IPS-18c (cell line): ENCODE data around the gene TMEM109.

Source experiments
- H3K4me3 ChIP-seq: 2 replicates; pipeline ENCODE4 v1.7.0; 2013; ENCODE audit warnings: low read depth, mild to moderate bottlenecking, low read length, moderate library complexity; ENCODE audit not compliant: insufficient read depth
- H3K9me3 ChIP-seq: one replicate; pipeline ENCODE4 v1.6.1; 2013; ENCODE audit warnings: mild to moderate bottlenecking, low read length, moderate library complexity; ENCODE audit not compliant: control insufficient read depth, insufficient read depth

Gene TMEM109

GRCh38 chr11:60931917-60932316 lies 18.0 kb downstream of the TMEM109 start:
- no peak overlapping the region for H3K4me3 ChIP-seq
- no peaks in the 10 kb centered on the region for H3K9me3 ChIP-seq

DNA sequence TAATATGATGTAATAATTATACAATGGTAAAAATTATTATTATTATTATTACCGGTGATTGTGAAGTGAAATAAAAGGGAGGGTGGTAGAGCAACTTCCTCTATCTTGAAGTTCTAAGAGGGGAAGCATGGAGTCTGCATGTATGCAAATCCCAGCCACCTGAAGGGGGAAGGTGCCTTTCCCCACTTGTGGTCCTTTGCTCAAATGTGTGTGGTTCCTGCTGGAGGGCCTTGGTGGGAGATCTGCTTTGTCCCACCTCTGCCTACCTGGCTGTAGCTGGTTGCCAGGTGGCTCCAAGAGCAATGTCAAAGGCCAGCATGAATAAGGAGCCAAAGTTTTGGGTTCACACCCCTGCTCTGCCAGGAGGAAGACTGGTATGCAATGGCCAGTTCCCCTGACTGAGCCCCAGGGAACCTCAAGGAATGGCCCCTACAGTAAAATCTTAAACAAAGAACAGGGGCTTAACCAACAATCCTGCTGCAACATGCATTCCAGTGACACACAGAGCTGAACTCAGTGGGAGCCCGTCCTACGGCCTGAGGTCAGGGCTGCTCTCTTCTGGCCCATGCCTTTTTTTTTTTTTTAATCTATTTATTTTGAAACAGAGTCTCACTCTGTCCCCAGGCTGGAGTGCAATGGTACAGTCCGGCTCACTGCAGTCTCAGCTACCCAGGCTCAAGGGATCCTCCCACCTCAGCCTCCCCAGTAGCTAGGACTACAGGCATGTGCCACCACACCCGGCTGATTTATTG lies 18.8 kb downstream of the TMEM109 start:
- H3K4me3 ChIP-seq: no peak overlapping the region
- no peaks in the 10 kb centered on the region for H3K9me3 ChIP-seq

- no peaks in the 10 kb centered on the region for H3K9me3 ChIP-seq
- no peak overlapping the region for H3K4me3 ChIP-seq
These were observed 19.6 kb downstream of the TMEM109 start for GRCh38 chr11:60933416-60934123.

DNA sequence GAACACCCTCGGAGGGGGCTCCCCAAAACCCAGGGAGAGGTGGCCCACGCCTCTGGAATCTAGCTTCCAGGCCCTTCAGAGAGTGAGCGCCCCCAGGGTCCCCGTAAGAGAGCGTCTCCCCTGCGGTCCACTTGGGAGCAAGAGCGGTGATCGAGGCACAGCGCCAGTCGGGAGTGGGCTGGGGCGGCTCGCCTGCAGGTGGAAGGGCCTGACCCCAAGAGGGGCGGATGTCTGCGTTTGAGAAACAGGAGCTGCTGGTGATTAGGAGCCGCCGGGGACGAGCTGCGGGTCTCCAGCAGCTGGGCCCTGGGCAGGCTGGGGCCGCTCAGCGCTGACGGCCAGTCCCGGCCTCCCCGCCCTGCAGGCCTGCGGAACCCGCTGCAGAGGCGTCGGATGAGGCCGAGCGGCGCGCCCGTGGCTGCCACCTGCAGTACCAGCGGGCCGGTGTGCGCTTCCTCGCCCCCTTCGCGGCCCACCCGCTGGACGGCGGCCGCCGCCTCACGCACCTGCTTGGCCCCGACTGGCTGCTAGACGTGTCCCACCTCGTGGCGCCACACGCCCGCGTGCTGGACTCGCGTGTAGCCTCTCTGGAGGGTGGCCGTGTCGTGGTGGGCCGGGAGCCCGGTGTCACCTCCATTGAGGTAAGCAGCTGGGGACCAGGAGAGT lies 20.3 kb downstream of the TMEM109 start:
- H3K9me3 ChIP-seq: no peaks in the 10 kb centered on the region
- no peak overlapping the region for H3K4me3 ChIP-seq

DNA sequence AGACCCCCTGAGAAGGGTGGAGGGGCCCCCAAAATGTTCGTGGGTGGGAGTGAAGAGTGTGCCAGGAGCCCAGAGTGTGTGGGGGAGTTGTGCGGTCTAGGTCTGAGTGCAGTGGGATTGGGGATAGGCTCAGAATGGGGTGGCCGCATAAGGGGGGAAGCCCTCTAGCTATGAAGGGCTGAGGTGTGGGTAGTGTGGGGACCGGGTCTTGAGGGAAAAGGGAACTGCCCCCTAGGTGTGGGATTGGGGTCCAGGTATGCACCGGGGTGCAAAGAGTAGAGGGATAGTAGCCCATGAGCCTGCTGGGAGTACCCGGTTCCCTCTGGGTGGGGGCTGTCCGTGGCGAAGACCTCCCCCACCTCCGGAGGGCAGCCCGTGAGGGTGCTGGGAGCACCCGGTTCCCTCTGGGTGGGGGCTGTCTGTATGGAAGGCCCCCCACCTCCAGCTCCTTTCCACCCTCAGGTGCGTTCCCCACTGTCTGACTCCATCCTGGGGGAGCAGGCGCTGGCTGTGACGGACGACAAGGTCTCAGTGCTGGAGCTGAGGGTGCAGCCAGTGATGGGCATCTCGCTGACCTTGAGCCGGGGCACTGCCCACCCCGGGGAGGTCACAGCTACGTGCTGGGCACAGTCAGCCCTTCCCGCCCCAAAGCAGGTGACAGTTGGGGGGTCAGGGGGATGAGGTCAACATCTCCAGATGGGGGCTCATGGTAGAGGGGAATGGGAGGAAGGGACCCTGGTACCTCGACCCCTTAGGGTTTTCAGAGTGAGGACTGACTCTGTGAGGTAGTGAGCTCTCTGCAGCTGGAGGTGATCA lies 21.0 kb downstream of the TMEM109 start:
- Histone ChIP-seq H3K9me3 (no peaks in the 10 kb centered on the region), H3K4me3 (no peak overlapping the region)

- Histone ChIP-seq H3K4me3 (no peak overlapping the region), H3K9me3 (no peaks in the 10 kb centered on the region)
These were observed 21.9 kb downstream of the TMEM109 start for GRCh38 chr11:60935676-60936442.

DNA sequence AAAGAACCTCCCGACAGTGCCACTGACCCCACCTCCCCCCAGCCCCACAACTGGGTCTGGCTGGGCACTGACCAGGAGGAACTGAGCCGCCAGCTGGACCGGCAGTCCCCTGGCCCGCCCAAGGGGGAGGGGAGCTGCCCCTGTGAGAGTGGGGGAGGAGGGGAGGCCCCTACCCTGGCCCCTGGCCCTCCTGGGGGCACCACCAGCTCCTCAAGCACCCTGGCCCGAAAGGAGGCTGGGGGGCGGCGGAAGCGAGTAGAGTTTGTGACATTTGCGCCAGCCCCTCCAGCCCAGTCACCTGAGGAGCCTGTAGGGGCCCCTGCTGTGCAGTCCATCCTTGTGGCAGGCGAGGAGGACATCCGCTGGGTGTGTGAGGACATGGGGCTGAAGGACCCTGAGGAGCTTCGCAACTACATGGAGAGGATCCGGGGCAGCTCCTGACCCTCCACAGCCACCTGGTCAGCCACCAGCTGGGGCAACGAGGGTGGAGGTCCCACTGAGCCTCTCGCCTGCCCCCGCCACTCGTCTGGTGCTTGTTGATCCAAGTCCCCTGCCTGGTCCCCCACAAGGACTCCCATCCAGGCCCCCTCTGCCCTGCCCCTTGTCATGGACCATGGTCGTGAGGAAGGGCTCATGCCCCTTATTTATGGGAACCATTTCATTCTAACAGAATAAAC lies 22.6 kb downstream of the TMEM109 start:
- H3K9me3 ChIP-seq: no peaks in the 10 kb centered on the region
- no peak overlapping the region for H3K4me3 ChIP-seq

DNA sequence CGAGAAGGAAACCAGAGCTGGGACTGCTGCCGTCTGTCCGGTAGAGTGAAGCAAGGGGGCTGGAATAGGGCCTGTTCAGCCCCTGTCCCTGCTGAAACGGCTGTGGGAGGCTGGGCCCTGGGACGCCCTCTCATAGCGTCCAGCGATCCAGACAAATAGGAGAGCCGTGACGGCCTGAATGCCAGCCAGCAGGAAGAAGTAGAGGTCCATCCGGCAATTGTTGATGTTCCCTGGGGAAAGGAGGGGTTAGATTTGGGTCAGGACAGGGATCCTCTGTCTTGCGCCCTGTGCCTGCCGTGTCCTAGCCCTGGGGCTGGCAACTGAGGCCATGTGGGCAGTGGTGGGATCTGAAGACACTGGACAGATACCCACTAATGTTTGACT lies 23.2 kb downstream of the TMEM109 start:
- Histone ChIP-seq H3K9me3 (no peaks in the 10 kb centered on the region), H3K4me3 (no peak overlapping the region)

GRCh38 chr11:60937811-60938210 lies 23.9 kb downstream of the TMEM109 start:
- Histone ChIP-seq H3K4me3 (no peak overlapping the region), H3K9me3 (no peaks in the 10 kb centered on the region)

DNA sequence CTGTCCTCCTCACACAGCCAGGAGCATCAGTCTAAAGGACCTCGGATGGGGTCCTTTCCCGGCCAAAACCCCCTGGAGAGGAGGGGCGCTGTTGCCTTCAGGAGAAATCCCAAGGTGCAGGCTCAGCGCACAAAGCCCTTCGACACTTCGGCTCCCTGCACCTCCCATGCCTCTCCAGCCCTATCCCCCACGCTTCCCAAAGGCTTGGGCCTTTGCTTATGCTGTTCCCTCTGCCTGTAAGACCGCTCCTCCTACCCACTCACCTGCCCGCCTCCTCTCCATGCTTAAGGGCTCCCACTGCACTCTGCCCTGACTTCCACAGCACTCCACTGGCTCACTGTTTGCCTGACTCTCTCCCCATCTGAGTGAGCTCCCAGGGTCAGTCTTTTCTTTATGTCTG lies 24.5 kb downstream of the TMEM109 start:
- H3K9me3 ChIP-seq: no peaks in the 10 kb centered on the region
- no peak overlapping the region for H3K4me3 ChIP-seq

DNA sequence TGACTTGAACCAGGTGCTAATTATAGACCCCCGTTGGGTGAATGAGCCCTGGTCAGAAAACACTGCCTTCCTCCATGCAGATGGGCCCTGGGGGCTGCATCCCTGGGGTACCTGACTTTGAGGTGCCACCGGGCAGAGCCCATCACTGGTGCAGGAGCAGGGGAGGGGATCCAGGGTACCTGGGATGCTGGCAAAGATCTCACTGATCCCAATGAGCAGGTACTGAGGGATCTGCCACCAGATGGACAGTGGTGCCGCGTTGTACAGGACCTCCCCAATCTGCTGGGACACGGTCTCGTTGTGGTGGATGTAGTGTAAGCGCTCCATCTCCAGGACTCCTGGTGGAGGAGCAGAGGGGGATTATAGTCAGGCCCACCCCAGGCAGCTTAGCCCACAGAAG lies 25.3 kb downstream of the TMEM109 start:
- H3K9me3 ChIP-seq: no peaks in the 10 kb centered on the region
- H3K4me3 ChIP-seq: no peak overlapping the region

DNA sequence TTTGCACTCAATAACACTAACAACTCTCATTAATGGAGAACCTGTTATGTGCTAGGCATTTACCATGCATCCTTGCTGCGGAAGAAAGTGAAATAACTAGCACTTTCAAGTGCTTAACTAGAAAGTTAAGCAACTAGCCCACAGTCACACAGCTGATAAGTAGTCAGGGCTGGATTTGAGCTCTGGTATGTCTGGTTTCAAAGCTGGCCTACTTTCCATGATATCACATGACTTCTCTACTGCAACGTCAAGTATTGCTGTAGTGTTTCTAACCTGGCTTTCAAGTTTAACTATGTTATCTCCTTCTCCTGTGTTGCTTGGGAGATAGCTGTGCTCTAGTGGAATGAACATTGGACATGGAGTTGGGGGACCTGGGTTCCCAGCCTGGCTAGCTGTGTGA lies 25.9 kb downstream of the TMEM109 start:
- Histone ChIP-seq H3K4me3 (no peak overlapping the region), H3K9me3 (no peaks in the 10 kb centered on the region)

GRCh38 chr11:60941371-60942119 lies 27.6 kb downstream of the TMEM109 start:
- H3K4me3 ChIP-seq: no peak overlapping the region

GRCh38 chr11:60942219-60942618 lies 28.3 kb downstream of the TMEM109 start:
- H3K4me3 ChIP-seq: no peak overlapping the region
- no peaks in the 10 kb centered on the region for H3K9me3 ChIP-seq

More at GRCh38 chr11:60941371-60942119, 27.6 kb downstream of the TMEM109 start:
- H3K9me3 ChIP-seq: no peaks in the 10 kb centered on the region

- Histone ChIP-seq H3K4me3 (no peak overlapping the region), H3K9me3 (no peaks in the 10 kb centered on the region)
These were observed 29.1 kb downstream of the TMEM109 start for GRCh38 chr11:60942970-60943565.
